Fibroblast of lung (primary cell): ENCODE measurements around the gene MUC12.
"Not testable (repeated sequence)": the region's sequence is repeated elsewhere in the genome, so short reads cannot be mapped to it uniquely, and the experiment has no call there.

Source experiments
- CTCF ChIP-seq, 2 donors: IDR thresholded peaks in 1 of 2; conservative IDR thresholded peaks in 1 of 2; 1 replicate in 1 of 2; 2 replicates in 1 of 2; pipeline ENCODE4 v1.5.1; 2011 to 2012; ENCODE audit warnings: low read length in 2 of 2, control low read depth in 1 of 2, inconsistent platforms in 1 of 2, low read depth in 1 of 2, mild to moderate bottlenecking in 1 of 2
- EZH2 ChIP-seq: IDR thresholded peaks from 2 replicates; pipeline ENCODE4 v1.5.1; 2012; ENCODE audit warnings: low read length, control low read depth, mild to moderate bottlenecking; ENCODE audit errors: missing control alignments

GRCh38 chr7:100998530-100998929 is 29.2 kb downstream of the MUC12 start:
- not testable (repeated sequence) for TF ChIP-seq CTCF (conservative IDR thresholded peaks at IDR 0.05 in 1 of 2, IDR thresholded peaks at IDR 0.05 in 1 of 2; ENCODE audit: low read depth in 1 of 2, low read length in 2 of 2); EZH2
